ENCODE results near the gene KCNN3. TPM values are rescaled to one million over a fixed set of nuclear protein-coding genes. Genes with fewer than 3 reads are reported as not detected.

Gene KCNN3
- total RNA-seq, 1 donor from 2014 or later = 4.3 TPM

DNA sequence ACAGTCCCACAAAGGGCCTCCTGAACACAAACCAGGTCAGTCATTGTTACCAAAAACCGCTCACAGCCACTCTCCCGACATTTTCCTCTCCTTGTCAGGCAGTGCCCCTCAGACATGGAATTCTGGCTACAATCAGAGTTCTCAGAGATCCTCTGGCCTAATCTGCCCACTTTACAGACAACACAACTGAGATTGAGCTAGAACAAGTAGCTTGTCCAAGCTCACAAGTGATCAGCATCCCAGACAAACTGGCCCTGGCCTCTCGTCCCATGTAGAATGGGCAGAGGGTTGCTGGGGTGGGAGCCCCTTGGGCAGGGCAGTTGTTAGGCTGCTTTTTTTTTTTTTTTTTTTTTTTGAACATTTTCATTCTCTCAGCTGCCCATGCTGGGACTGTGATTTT lies 57.2 kb downstream of the KCNN3 start:
- H3K9me3 ChIP-seq (ENCODE audit: low read depth) = no peaks in the 10 kb centered on the region
- H3K4me2 ChIP-seq = no peak overlapping the region
- peaks cover 39% of the 10 kb centered on the region for H3K4me1 ChIP-seq
- H3K9ac ChIP-seq = no peak overlapping the region
- no peaks in the 10 kb centered on the region for H3K79me2 ChIP-seq (ENCODE audit: low read depth)
- Mint-ChIP-seq H3K9me3 (no peaks in the 10 kb centered on the region), H3K27ac (peak overlapping the region; percentile 58), H3K27me3 (ENCODE audit: insufficient read depth, low read depth) (peaks cover 13% of the 10 kb centered on the region), H3K36me3 (no peaks in the 10 kb centered on the region), H3K4me1 (peaks cover 58% of the 10 kb centered on the region), H3K4me3 (peak overlapping the region; percentile 68)
- H3F3A ChIP-seq (ENCODE audit: low read depth) = peaks cover 3% of the 10 kb centered on the region
- TF ChIP-seq CTCF (IDR thresholded peaks at IDR 0.05) (no peak), EZH2 (IDR thresholded peaks at IDR 0.05) (no peak), EZH2phosphoT487 (IDR thresholded peaks at IDR 0.05) (no peak)
- H4K20me1 ChIP-seq (ENCODE audit: low read depth) = peaks cover 6% of the 10 kb centered on the region
- H3K27me3 ChIP-seq = no peaks in the 10 kb centered on the region
- no peak overlapping the region for H2AFZ ChIP-seq (replicated peaks)
- no peak overlapping the region for H3K4me3 ChIP-seq
- DNase-seq (ENCODE audit: low spot score) = no peak
- no peak overlapping the region for H3K27ac ChIP-seq
- no peaks in the 10 kb centered on the region for H3K36me3 ChIP-seq

GRCh38 chr1:154810571-154810970 lies 59.5 kb downstream of the KCNN3 start:
- Histone ChIP-seq H3K4me2 (no peak overlapping the region), H3K4me1 (peaks cover 47% of the 10 kb centered on the region), H3K4me3 (no peak overlapping the region), H3K79me2 (ENCODE audit: low read depth) (no peaks in the 10 kb centered on the region), H3K27me3 (no peaks in the 10 kb centered on the region), H4K20me1 (ENCODE audit: low read depth) (peaks cover 6% of the 10 kb centered on the region), H3F3A (ENCODE audit: low read depth) (peaks cover 3% of the 10 kb centered on the region), H2AFZ (replicated peaks) (no peak overlapping the region), H3K36me3 (no peaks in the 10 kb centered on the region), H3K9me3 (ENCODE audit: low read depth) (no peaks in the 10 kb centered on the region), H3K9ac (no peak overlapping the region), H3K27ac (no peak overlapping the region)
- Mint-ChIP-seq H3K27ac (no peak overlapping the region), H3K36me3 (no peaks in the 10 kb centered on the region), H3K27me3 (ENCODE audit: insufficient read depth, low read depth) (peaks cover 12% of the 10 kb centered on the region), H3K4me1 (peaks cover 72% of the 10 kb centered on the region), H3K4me3 (no peak overlapping the region), H3K9me3 (no peaks in the 10 kb centered on the region)
- no peak for DNase-seq (ENCODE audit: low spot score)
- no peak for TF ChIP-seq CTCF (IDR thresholded peaks at IDR 0.05)
- no peak for TF ChIP-seq EZH2 (IDR thresholded peaks at IDR 0.05)
- no peak for TF ChIP-seq EZH2phosphoT487 (IDR thresholded peaks at IDR 0.05)

- H4K20me1 ChIP-seq (ENCODE audit: low read depth) = peaks cover 6% of the 10 kb centered on the region
- peaks cover 3% of the 10 kb centered on the region for H3F3A ChIP-seq (ENCODE audit: low read depth)
- no peaks in the 10 kb centered on the region for H3K36me3 Mint-ChIP-seq
- no peaks in the 10 kb centered on the region for H3K9me3 ChIP-seq (ENCODE audit: low read depth)
- H3K4me2 ChIP-seq = no peak overlapping the region
- H3K27me3 Mint-ChIP-seq (ENCODE audit: insufficient read depth, low read depth) = peaks cover 9% of the 10 kb centered on the region
- H3K4me1 ChIP-seq = peaks cover 48% of the 10 kb centered on the region
- H3K79me2 ChIP-seq (ENCODE audit: low read depth) = no peaks in the 10 kb centered on the region
- TF ChIP-seq CTCF (IDR thresholded peaks at IDR 0.05) (no peak), EZH2phosphoT487 (IDR thresholded peaks at IDR 0.05) (no peak), EZH2 (IDR thresholded peaks at IDR 0.05) (no peak)
- H3K27me3 ChIP-seq = no peaks in the 10 kb centered on the region
- no peak overlapping the region for H3K9ac ChIP-seq
- H3K4me1 Mint-ChIP-seq = peaks cover 78% of the 10 kb centered on the region
- H2AFZ ChIP-seq (replicated peaks) = no peak overlapping the region
- no peak overlapping the region for H3K4me3 Mint-ChIP-seq
- H3K4me3 ChIP-seq = no peak overlapping the region
- H3K27ac Mint-ChIP-seq = peak overlapping the region; percentile 40
- H3K27ac ChIP-seq = no peak overlapping the region
- no peak for DNase-seq (ENCODE audit: low spot score)
- no peaks in the 10 kb centered on the region for H3K36me3 ChIP-seq
- no peaks in the 10 kb centered on the region for H3K9me3 Mint-ChIP-seq
Observed at GRCh38 chr1:154809436-154810413, 60.4 kb downstream of the KCNN3 start.
